Osteocyte (in vitro differentiated cells): ENCODE results near the gene ZMYND8. TPM values are rescaled to one million over a fixed set of nuclear protein-coding genes. Genes with fewer than 3 reads are reported as not detected.

Experiments
- DNase-seq: peaks from one replicate; pipeline ENCODE4 v3.0.0; 2021; ENCODE audit warnings: mixed read lengths; ENCODE audit not compliant: unreplicated experiment; ENCODE audit errors: extremely low spot score
- H3K27ac Mint-ChIP-seq: one replicate; pipeline ENCODE4 v1.8.0; 2021; ENCODE audit warnings: mild to moderate bottlenecking, mixed read lengths; ENCODE audit not compliant: unreplicated experiment
- H3K27me3 Mint-ChIP-seq: one replicate; pipeline ENCODE4 v1.8.0; 2021; ENCODE audit warnings: mixed read lengths; ENCODE audit not compliant: unreplicated experiment
- H3K36me3 Mint-ChIP-seq: one replicate; pipeline ENCODE4 v1.8.0; 2021; ENCODE audit warnings: mixed read lengths; ENCODE audit not compliant: unreplicated experiment
- H3K4me1 Mint-ChIP-seq: one replicate; pipeline ENCODE4 v1.8.0; 2021; ENCODE audit warnings: mixed read lengths; ENCODE audit not compliant: unreplicated experiment
- H3K4me3 Mint-ChIP-seq: one replicate; pipeline ENCODE4 v1.8.0; 2021; ENCODE audit warnings: mild to moderate bottlenecking, moderate library complexity, mixed read lengths; ENCODE audit not compliant: unreplicated experiment
- H3K9me3 Mint-ChIP-seq: one replicate; pipeline ENCODE4 v1.8.0; 2021; ENCODE audit warnings: mixed read lengths; ENCODE audit not compliant: unreplicated experiment
- CTCF ChIP-seq: fragments of 200-600 bp; sonication (generic); IDR thresholded peaks from 2 replicates; pipeline ENCODE4 v1.5.0; 2021; ENCODE audit warnings: antibody characterized with exemption, mild to moderate bottlenecking, moderate library complexity
- total RNA-seq: library from RNA; stranded (reverse); gene quantifications from 2 replicates; pipeline ENCODE4 v1.2.1, GENCODE V29; 2021

ZMYND8 gene
- total RNA-seq, 1 donor from 2014 or later, result 96.5 TPM

GRCh38 chr20:47352332-47353238 is 3.9 kb downstream of the ZMYND8 start:
- Mint-ChIP-seq H3K27ac (no peak overlapping the region), H3K4me1 (peaks cover 14% of the 10 kb centered on the region), H3K36me3 (peaks cover 4% of the 10 kb centered on the region), H3K9me3 (no peaks in the 10 kb centered on the region), H3K4me3 (no peak overlapping the region), H3K27me3 (no peaks in the 10 kb centered on the region)
- TF ChIP-seq CTCF, result no peak
- no peak for DNase-seq

GRCh38 chr20:47351643-47352331 is 4.7 kb downstream of the ZMYND8 start:
- H3K27ac Mint-ChIP-seq, result no peak overlapping the region
- H3K27me3 Mint-ChIP-seq, result no peaks in the 10 kb centered on the region

GRCh38 chr20:47350691-47351545 is 5.6 kb downstream of the ZMYND8 start:
- no peak overlapping the region for H3K27ac Mint-ChIP-seq

More at GRCh38 chr20:47351643-47352331, 4.7 kb downstream of the ZMYND8 start:
- TF ChIP-seq CTCF, result no peak
- no peaks in the 10 kb centered on the region for H3K9me3 Mint-ChIP-seq
- peaks cover 12% of the 10 kb centered on the region for H3K36me3 Mint-ChIP-seq
- peaks cover 6% of the 10 kb centered on the region for H3K4me1 Mint-ChIP-seq
- no peak for DNase-seq
- H3K4me3 Mint-ChIP-seq, result no peak overlapping the region

GRCh38 chr20:47350181-47350550 is 6.3 kb downstream of the ZMYND8 start:
- peaks cover 10% of the 10 kb centered on the region for H3K4me1 Mint-ChIP-seq
- no peak for TF ChIP-seq CTCF
- H3K27me3 Mint-ChIP-seq, result no peaks in the 10 kb centered on the region
- H3K4me3 Mint-ChIP-seq, result no peak overlapping the region
- no peak for DNase-seq
- H3K27ac Mint-ChIP-seq, result no peak overlapping the region
- H3K36me3 Mint-ChIP-seq, result peaks cover 19% of the 10 kb centered on the region
- H3K9me3 Mint-ChIP-seq, result no peaks in the 10 kb centered on the region

More at GRCh38 chr20:47350691-47351545, 5.6 kb downstream of the ZMYND8 start:
- H3K36me3 Mint-ChIP-seq, result peaks cover 18% of the 10 kb centered on the region
- H3K4me3 Mint-ChIP-seq, result no peak overlapping the region
- H3K27me3 Mint-ChIP-seq, result no peaks in the 10 kb centered on the region
- no peak for TF ChIP-seq CTCF
- H3K9me3 Mint-ChIP-seq, result no peaks in the 10 kb centered on the region
- DNase-seq, result no peak
- peaks cover 7% of the 10 kb centered on the region for H3K4me1 Mint-ChIP-seq
